ENCODE data around the gene HBEGF.

HBEGF gene

GRCh38 chr5:140381351-140381750, 34.9 kb upstream of the HBEGF start:
- 80% methylated on average over 1 of the region's 4 CpGs for WGBS
- H3K23ac ChIP-seq (ENCODE audit: low read length in 2 of 2), result no peak overlapping the region
- no peak overlapping the region for H2AFZ ChIP-seq (ENCODE audit: low read depth, low read length)
- H3K27me3 ChIP-seq (ENCODE audit: control insufficient read depth in 1 of 2, insufficient read depth in 1 of 2, low read length in 2 of 2), result peaks cover 0 to 4% of the 10 kb centered on the region in 2 experiments
- no peaks in the 10 kb centered on the region for H3K4me1 ChIP-seq (ENCODE audit: control insufficient read depth, insufficient read depth, low read depth, low read length)
- H2BK15ac ChIP-seq (ENCODE audit: low read depth, poor library complexity, severe bottlenecking), result no peak overlapping the region
- no peak overlapping the region for H3K14ac ChIP-seq (ENCODE audit: low read length in 2 of 2)
- no peak overlapping the region for H4K91ac ChIP-seq (ENCODE audit: low read length)
- no peaks in the 10 kb centered on the region for H3K79me1 ChIP-seq (replicated peaks; ENCODE audit: low read length, poor library complexity, severe bottlenecking)
- no peak overlapping the region for H2BK120ac ChIP-seq (ENCODE audit: low read depth, low read length)
- no peak overlapping the region for H3K4ac ChIP-seq (ENCODE audit: low read depth in 1 of 2, low read length in 2 of 2)
- no peak overlapping the region for H3K4me2 ChIP-seq (ENCODE audit: low read length, poor library complexity, severe bottlenecking)
- H3K36me3 ChIP-seq (ENCODE audit: control insufficient read depth in 1 of 2, insufficient read depth in 2 of 2, low read depth in 1 of 2, low read length in 2 of 2), result no peaks in the 10 kb centered on the region
- H3K9ac ChIP-seq (ENCODE audit: low read length), result no peak overlapping the region
- H2BK12ac ChIP-seq (ENCODE audit: low read length in 2 of 2), result no peak overlapping the region
- no peak for DNase-seq
- no peaks in the 10 kb centered on the region for H3K9me3 ChIP-seq (ENCODE audit: control insufficient read depth, low read length)
- H3K27ac ChIP-seq (ENCODE audit: low read length, poor library complexity, severe bottlenecking), result no peak overlapping the region
- H4K8ac ChIP-seq (ENCODE audit: low read length), result no peak overlapping the region
- no peak overlapping the region for H3K4me3 ChIP-seq (ENCODE audit: insufficient read depth in 1 of 2, low read depth in 1 of 2, low read length in 2 of 2)
- no peak overlapping the region for H2BK5ac ChIP-seq (ENCODE audit: low read depth, low read length, poor library complexity, severe bottlenecking)
- no peak overlapping the region for H2AK5ac ChIP-seq (ENCODE audit: low read length, severe bottlenecking)
- H3K18ac ChIP-seq (ENCODE audit: low read depth in 1 of 2, low read length in 2 of 2), result no peak overlapping the region

- H3K27ac ChIP-seq (ENCODE audit: low read length, poor library complexity, severe bottlenecking), result no peak overlapping the region
- H3K4me3 ChIP-seq (ENCODE audit: insufficient read depth in 1 of 2, low read depth in 1 of 2, low read length in 2 of 2), result no peak overlapping the region
- H3K27me3 ChIP-seq (ENCODE audit: control insufficient read depth in 1 of 2, insufficient read depth in 1 of 2, low read length in 2 of 2), result no peaks in the 10 kb centered on the region
- no peak overlapping the region for H3K4ac ChIP-seq (ENCODE audit: low read depth in 1 of 2, low read length in 2 of 2)
- H3K4me2 ChIP-seq (ENCODE audit: low read length, poor library complexity, severe bottlenecking), result no peak overlapping the region
- no peak overlapping the region for H2AFZ ChIP-seq (ENCODE audit: low read depth, low read length)
- H3K36me3 ChIP-seq (ENCODE audit: control insufficient read depth in 1 of 2, insufficient read depth in 2 of 2, low read depth in 1 of 2, low read length in 2 of 2), result no peaks in the 10 kb centered on the region
- H3K9ac ChIP-seq (ENCODE audit: low read length), result peak overlapping the region; percentile 60
- no peak overlapping the region for H4K91ac ChIP-seq (ENCODE audit: low read length)
- H3K79me1 ChIP-seq (replicated peaks; ENCODE audit: low read length, poor library complexity, severe bottlenecking), result no peaks in the 10 kb centered on the region
- no peak overlapping the region for H4K8ac ChIP-seq (ENCODE audit: low read length)
- H3K18ac ChIP-seq (ENCODE audit: low read depth in 1 of 2, low read length in 2 of 2), result no peak overlapping the region
- no peak overlapping the region for H2AK5ac ChIP-seq (ENCODE audit: low read length, severe bottlenecking)
- no peaks in the 10 kb centered on the region for H3K9me3 ChIP-seq (ENCODE audit: control insufficient read depth, low read length)
- DNase-seq, result peak; percentile 81
- H3K14ac ChIP-seq (ENCODE audit: low read length in 2 of 2), result no peak overlapping the region
- H2BK5ac ChIP-seq (ENCODE audit: low read depth, low read length, poor library complexity, severe bottlenecking), result no peak overlapping the region
- 31% methylated on average over 2 of the region's 2 CpGs for WGBS
- no peaks in the 10 kb centered on the region for H3K4me1 ChIP-seq (ENCODE audit: control insufficient read depth, insufficient read depth, low read depth, low read length)
- H3K23ac ChIP-seq (ENCODE audit: low read length in 2 of 2), result no peak overlapping the region
- H2BK120ac ChIP-seq (ENCODE audit: low read depth, low read length), result no peak overlapping the region
- H2BK15ac ChIP-seq (ENCODE audit: low read depth, poor library complexity, severe bottlenecking), result no peak overlapping the region
- H2BK12ac ChIP-seq (ENCODE audit: low read length in 2 of 2), result peak overlapping the region in 1 of 2 experiments; percentile 66
Observed at GRCh38 chr5:140372971-140373487, 26.6 kb upstream of the HBEGF start.

- H2BK12ac ChIP-seq (ENCODE audit: low read length in 2 of 2), result no peak overlapping the region
- DNase-seq, result no peak
- H2AK5ac ChIP-seq (ENCODE audit: low read length, severe bottlenecking), result no peak overlapping the region
- H3K4me1 ChIP-seq (ENCODE audit: control insufficient read depth, insufficient read depth, low read depth, low read length), result no peaks in the 10 kb centered on the region
- no peak overlapping the region for H3K4me3 ChIP-seq (ENCODE audit: insufficient read depth in 1 of 2, low read depth in 1 of 2, low read length in 2 of 2)
- H2BK5ac ChIP-seq (ENCODE audit: low read depth, low read length, poor library complexity, severe bottlenecking), result no peak overlapping the region
- no peak overlapping the region for H4K91ac ChIP-seq (ENCODE audit: low read length)
- H3K27ac ChIP-seq (ENCODE audit: low read length, poor library complexity, severe bottlenecking), result no peak overlapping the region
- H3K27me3 ChIP-seq (ENCODE audit: control insufficient read depth in 1 of 2, insufficient read depth in 1 of 2, low read length in 2 of 2), result no peaks in the 10 kb centered on the region
- no peaks in the 10 kb centered on the region for H3K9me3 ChIP-seq (ENCODE audit: control insufficient read depth, low read length)
- no peaks in the 10 kb centered on the region for H3K79me1 ChIP-seq (replicated peaks; ENCODE audit: low read length, poor library complexity, severe bottlenecking)
- no peak overlapping the region for H3K14ac ChIP-seq (ENCODE audit: low read length in 2 of 2)
- no peak overlapping the region for H2BK15ac ChIP-seq (ENCODE audit: low read depth, poor library complexity, severe bottlenecking)
- H2AFZ ChIP-seq (ENCODE audit: low read depth, low read length), result no peak overlapping the region
- WGBS, result 86% methylated on average over 2 of the region's 3 CpGs
- H3K9ac ChIP-seq (ENCODE audit: low read length), result no peak overlapping the region
- H4K8ac ChIP-seq (ENCODE audit: low read length), result no peak overlapping the region
- H3K23ac ChIP-seq (ENCODE audit: low read length in 2 of 2), result no peak overlapping the region
- no peak overlapping the region for H3K4ac ChIP-seq (ENCODE audit: low read depth in 1 of 2, low read length in 2 of 2)
- no peak overlapping the region for H3K4me2 ChIP-seq (ENCODE audit: low read length, poor library complexity, severe bottlenecking)
- no peak overlapping the region for H3K18ac ChIP-seq (ENCODE audit: low read depth in 1 of 2, low read length in 2 of 2)
- H3K36me3 ChIP-seq (ENCODE audit: control insufficient read depth in 1 of 2, insufficient read depth in 2 of 2, low read depth in 1 of 2, low read length in 2 of 2), result no peaks in the 10 kb centered on the region
- no peak overlapping the region for H2BK120ac ChIP-seq (ENCODE audit: low read depth, low read length)
Observed at GRCh38 chr5:140371356-140372151, 25.2 kb upstream of the HBEGF start.

GRCh38 chr5:140367256-140368013, 21.0 kb upstream of the HBEGF start:
- Histone ChIP-seq H2BK15ac (ENCODE audit: low read depth, poor library complexity, severe bottlenecking) (no peak overlapping the region), H2BK12ac (ENCODE audit: low read length in 2 of 2) (no peak overlapping the region), H2BK5ac (ENCODE audit: low read depth, low read length, poor library complexity, severe bottlenecking) (no peak overlapping the region), H3K14ac (ENCODE audit: low read length in 2 of 2) (no peak overlapping the region), H4K8ac (ENCODE audit: low read length) (no peak overlapping the region), H3K36me3 (ENCODE audit: control insufficient read depth in 1 of 2, insufficient read depth in 2 of 2, low read depth in 1 of 2, low read length in 2 of 2) (no peaks in the 10 kb centered on the region), H3K9me3 (ENCODE audit: control insufficient read depth, low read length) (no peaks in the 10 kb centered on the region), H3K4ac (ENCODE audit: low read depth in 1 of 2, low read length in 2 of 2) (no peak overlapping the region), H3K9ac (ENCODE audit: low read length) (no peak overlapping the region), H3K79me1 (replicated peaks; ENCODE audit: low read length, poor library complexity, severe bottlenecking) (no peaks in the 10 kb centered on the region), H3K4me3 (ENCODE audit: insufficient read depth in 1 of 2, low read depth in 1 of 2, low read length in 2 of 2) (no peak overlapping the region), H4K91ac (ENCODE audit: low read length) (no peak overlapping the region), H3K23ac (ENCODE audit: low read length in 2 of 2) (no peak overlapping the region), H3K27me3 (ENCODE audit: control insufficient read depth in 1 of 2, insufficient read depth in 1 of 2, low read length in 2 of 2) (peaks cover 0 to 5% of the 10 kb centered on the region in 2 experiments), H3K4me1 (ENCODE audit: control insufficient read depth, insufficient read depth, low read depth, low read length) (peaks cover 6% of the 10 kb centered on the region), H2AK5ac (ENCODE audit: low read length, severe bottlenecking) (no peak overlapping the region), H3K27ac (ENCODE audit: low read length, poor library complexity, severe bottlenecking) (no peak overlapping the region), H3K4me2 (ENCODE audit: low read length, poor library complexity, severe bottlenecking) (no peak overlapping the region), H2BK120ac (ENCODE audit: low read depth, low read length) (no peak overlapping the region), H3K18ac (ENCODE audit: low read depth in 1 of 2, low read length in 2 of 2) (no peak overlapping the region), H2AFZ (ENCODE audit: low read depth, low read length) (no peak overlapping the region)
- DNase-seq, result no peak
- WGBS, result 84% methylated on average over 8 of the region's 8 CpGs
